ENCODE data around the gene ERBIN. TPM values are rescaled to one million over a fixed set of nuclear protein-coding genes. Genes with fewer than 3 reads are reported as not detected.
"Not testable (repeated sequence)": the region's sequence is repeated elsewhere in the genome, so short reads cannot be mapped to it uniquely, and the experiment has no call there.

Gene ERBIN
- total RNA-seq, 1 donor from 2014 or later: 60.2 TPM

- DNase-seq (ENCODE audit: extremely low spot score, unreplicated experiment): no peak
- peaks cover 17% of the 10 kb centered on the region for H3K36me3 Mint-ChIP-seq
- TF ChIP-seq CTCF (conservative IDR thresholded peaks at IDR 0.05): no peak
- peaks cover 4% of the 10 kb centered on the region for H3K9me3 Mint-ChIP-seq
- no peak overlapping the region for H3K27ac Mint-ChIP-seq
- H3K4me3 Mint-ChIP-seq: no peak overlapping the region
- H3K27me3 Mint-ChIP-seq: no peaks in the 10 kb centered on the region
- peaks cover 19% of the 10 kb centered on the region for H3K4me1 Mint-ChIP-seq (ENCODE audit: unreplicated experiment)
These were observed 43.4 kb downstream of the ERBIN start for GRCh38 chr5:65969539-65970393.

GRCh38 chr5:65970481-65971367 is 44.3 kb downstream of the ERBIN start:
- Mint-ChIP-seq H3K36me3 (peaks cover 19% of the 10 kb centered on the region), H3K27me3 (no peaks in the 10 kb centered on the region), H3K27ac (no peak overlapping the region), H3K4me3 (no peak overlapping the region), H3K4me1 (ENCODE audit: unreplicated experiment) (peaks cover 19% of the 10 kb centered on the region), H3K9me3 (peaks cover 6% of the 10 kb centered on the region)
- no peak for TF ChIP-seq CTCF (conservative IDR thresholded peaks at IDR 0.05)
- no peak for DNase-seq (ENCODE audit: extremely low spot score, unreplicated experiment)

- H3K27me3 Mint-ChIP-seq: no peaks in the 10 kb centered on the region
- no peak overlapping the region for H3K27ac Mint-ChIP-seq
- TF ChIP-seq CTCF (conservative IDR thresholded peaks at IDR 0.05): no peak
- no peak for DNase-seq (ENCODE audit: extremely low spot score, unreplicated experiment)
- no peak overlapping the region for H3K4me3 Mint-ChIP-seq
- peaks cover 7% of the 10 kb centered on the region for H3K9me3 Mint-ChIP-seq
- peaks cover 21% of the 10 kb centered on the region for H3K36me3 Mint-ChIP-seq
- peaks cover 19% of the 10 kb centered on the region for H3K4me1 Mint-ChIP-seq (ENCODE audit: unreplicated experiment)
These were observed 45.3 kb downstream of the ERBIN start for GRCh38 chr5:65971643-65972042.

- Mint-ChIP-seq H3K4me1 (ENCODE audit: unreplicated experiment) (peaks cover 19% of the 10 kb centered on the region), H3K36me3 (peaks cover 19% of the 10 kb centered on the region)
- DNase-seq (ENCODE audit: extremely low spot score, unreplicated experiment); H3K27me3 Mint-ChIP-seq; H3K27ac Mint-ChIP-seq; H3K4me3 Mint-ChIP-seq; H3K9me3 Mint-ChIP-seq: not testable (repeated sequence)
These were observed 46.5 kb downstream of the ERBIN start for GRCh38 chr5:65972896-65973295.

- Mint-ChIP-seq H3K4me3 (no peak overlapping the region), H3K27me3 (no peaks in the 10 kb centered on the region), H3K4me1 (ENCODE audit: unreplicated experiment) (peaks cover 14% of the 10 kb centered on the region), H3K27ac (no peak overlapping the region), H3K36me3 (peaks cover 37% of the 10 kb centered on the region), H3K9me3 (peaks cover 19% of the 10 kb centered on the region)
- no peak for DNase-seq (ENCODE audit: extremely low spot score, unreplicated experiment)
- no peak for TF ChIP-seq CTCF (conservative IDR thresholded peaks at IDR 0.05)
These were observed 51.9 kb downstream of the ERBIN start for GRCh38 chr5:65978251-65978650.

GRCh38 chr5:65981548-65981947 is 55.2 kb downstream of the ERBIN start:
- Mint-ChIP-seq H3K9me3 (peaks cover 18% of the 10 kb centered on the region), H3K27me3 (no peaks in the 10 kb centered on the region), H3K4me1 (ENCODE audit: unreplicated experiment) (peaks cover 33% of the 10 kb centered on the region), H3K36me3 (peaks cover 30% of the 10 kb centered on the region), H3K27ac (no peak overlapping the region), H3K4me3 (no peak overlapping the region)
- no peak for TF ChIP-seq CTCF (conservative IDR thresholded peaks at IDR 0.05)
- no peak for DNase-seq (ENCODE audit: extremely low spot score, unreplicated experiment)

Data from type B pancreatic cell (in vitro differentiated cells).